Lower leg skin (tissue), 3 donors: ENCODE data around the gene CACNA1B.

Source experiments
- POLR2A ChIP-seq, 2 donors: fragments of 450-650 bp; IDR thresholded peaks; one replicate each; pipeline ENCODE4 v1.6.1; 2016 to 2017; ENCODE audit warnings: antibody characterized with exemption in 2 of 2, mild to moderate bottlenecking in 1 of 2, moderate library complexity in 1 of 2
- TF ChIP-seq, protein P1 (sequence below), 3 donors: fragments of 450-650 bp; IDR thresholded peaks; one replicate each; pipeline ENCODE4 v1.5.1; 2016; ENCODE audit warnings: antibody characterized with exemption in 3 of 3, mild to moderate bottlenecking in 3 of 3, moderate library complexity in 2 of 3

DNA sequence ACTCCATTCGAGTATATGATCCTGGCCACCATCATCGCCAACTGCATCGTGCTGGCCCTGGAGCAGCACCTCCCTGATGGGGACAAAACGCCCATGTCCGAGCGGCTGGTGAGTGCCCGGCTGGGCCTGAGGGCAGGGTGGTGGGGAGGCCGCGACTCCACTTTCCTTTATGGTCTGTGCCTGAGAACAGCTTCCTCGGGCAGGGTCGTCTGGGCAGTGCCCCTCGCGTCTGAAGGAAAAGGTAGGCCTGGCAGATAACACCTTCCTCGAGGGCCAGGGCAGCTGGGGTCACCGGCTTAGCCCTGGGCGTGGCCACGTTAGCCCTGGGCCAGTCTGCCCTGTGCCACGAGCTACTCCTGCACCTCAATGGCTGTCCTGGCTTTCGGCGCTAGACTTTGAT is 1.5 kb downstream of the CACNA1B start:
- TF ChIP-seq, protein P1, sequence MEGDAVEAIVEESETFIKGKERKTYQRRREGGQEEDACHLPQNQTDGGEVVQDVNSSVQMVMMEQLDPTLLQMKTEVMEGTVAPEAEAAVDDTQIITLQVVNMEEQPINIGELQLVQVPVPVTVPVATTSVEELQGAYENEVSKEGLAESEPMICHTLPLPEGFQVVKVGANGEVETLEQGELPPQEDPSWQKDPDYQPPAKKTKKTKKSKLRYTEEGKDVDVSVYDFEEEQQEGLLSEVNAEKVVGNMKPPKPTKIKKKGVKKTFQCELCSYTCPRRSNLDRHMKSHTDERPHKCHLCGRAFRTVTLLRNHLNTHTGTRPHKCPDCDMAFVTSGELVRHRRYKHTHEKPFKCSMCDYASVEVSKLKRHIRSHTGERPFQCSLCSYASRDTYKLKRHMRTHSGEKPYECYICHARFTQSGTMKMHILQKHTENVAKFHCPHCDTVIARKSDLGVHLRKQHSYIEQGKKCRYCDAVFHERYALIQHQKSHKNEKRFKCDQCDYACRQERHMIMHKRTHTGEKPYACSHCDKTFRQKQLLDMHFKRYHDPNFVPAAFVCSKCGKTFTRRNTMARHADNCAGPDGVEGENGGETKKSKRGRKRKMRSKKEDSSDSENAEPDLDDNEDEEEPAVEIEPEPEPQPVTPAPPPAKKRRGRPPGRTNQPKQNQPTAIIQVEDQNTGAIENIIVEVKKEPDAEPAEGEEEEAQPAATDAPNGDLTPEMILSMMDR (IDR thresholded peaks at IDR 0.05): no peak
- TF ChIP-seq POLR2A (IDR thresholded peaks at IDR 0.05): no peak
